Loucy (cell line): ENCODE data around the gene FLT1.

Experiments
- H2AFZ ChIP-seq: fragments of 200-600 bp; sonication (generic); 2 replicates; pipeline ENCODE4 v1.6.0; 2016; ENCODE audit warnings: antibody characterized with exemption, mild to moderate bottlenecking, low read length, moderate library complexity
- H3F3A ChIP-seq: fragments of 200-600 bp; 2 replicates; pipeline ENCODE4 v1.6.0; 2016; ENCODE audit warnings: antibody characterized with exemption, low read depth, mild to moderate bottlenecking
- H3K27me3 ChIP-seq: fragments of 200-600 bp; sonication (generic); 2 replicates; pipeline ENCODE4 v1.6.1; 2014; ENCODE audit warnings: low read length, mild to moderate bottlenecking; ENCODE audit not compliant: insufficient read depth, poor library complexity, severe bottlenecking
- H3K36me3 ChIP-seq: fragments of 200-600 bp; sonication (generic); 2 replicates; pipeline ENCODE4 v1.6.1; 2016; ENCODE audit warnings: low read length; ENCODE audit not compliant: insufficient read depth
- H3K4me1 ChIP-seq: fragments of 200-600 bp; sonication (generic); 2 replicates; pipeline ENCODE4 v1.5.1; 2014; ENCODE audit warnings: low read length, mild to moderate bottlenecking; ENCODE audit not compliant: insufficient read depth, poor library complexity, severe bottlenecking
- H3K4me2 ChIP-seq: fragments of 200-600 bp; sonication (generic); 2 replicates; pipeline ENCODE4 v1.6.0; 2014; ENCODE audit warnings: antibody characterized with exemption, low read length, low read depth, mild to moderate bottlenecking; ENCODE audit not compliant: poor library complexity, severe bottlenecking
- H3K4me3 ChIP-seq: fragments of 200-600 bp; sonication (generic); 2 replicates; pipeline ENCODE4 v1.5.1; 2014; ENCODE audit warnings: low read length, mild to moderate bottlenecking, mixed read lengths; ENCODE audit not compliant: poor library complexity, severe bottlenecking
- H3K79me2 ChIP-seq: fragments of 200-600 bp; sonication (generic); 2 replicates; pipeline ENCODE4 v1.6.1; 2014; ENCODE audit warnings: low read length; ENCODE audit not compliant: insufficient read depth
- H3K9ac ChIP-seq: fragments of 200-600 bp; sonication (generic); 2 replicates; pipeline ENCODE4 v1.6.0; 2014; ENCODE audit warnings: mild to moderate bottlenecking, low read depth, low read length, moderate library complexity; ENCODE audit not compliant: poor library complexity, severe bottlenecking
- H3K9me2 ChIP-seq: fragments of 200-600 bp; sonication (generic); replicated peaks from 2 replicates; pipeline ENCODE4 v1.6.1; 2016; ENCODE audit warnings: low read depth, low read length, mixed read lengths
- H3K9me3 ChIP-seq: fragments of 200-600 bp; sonication (generic); 2 replicates; pipeline ENCODE4 v1.6.1; 2014; ENCODE audit warnings: mild to moderate bottlenecking, antibody characterized with exemption, low read length, low read depth; ENCODE audit not compliant: insufficient read depth
- H4K20me1 ChIP-seq: fragments of 200-600 bp; sonication (generic); 2 replicates; pipeline ENCODE4 v1.6.0; 2014; ENCODE audit warnings: antibody characterized with exemption, low read length, mild to moderate bottlenecking; ENCODE audit not compliant: insufficient read depth, poor library complexity, severe bottlenecking
- EZH2phosphoT487 ChIP-seq: fragments of 200-600 bp; IDR thresholded peaks from 2 replicates; pipeline ENCODE4 v1.6.1; 2018; ENCODE audit warnings: antibody characterized with exemption, mild to moderate bottlenecking, moderate library complexity, borderline replicate concordance
- TF ChIP-seq, protein P1 (sequence below): fragments of 200-600 bp; sonication (generic); conservative IDR thresholded peaks from 2 replicates; pipeline ENCODE4 v1.5.1; 2014; ENCODE audit warnings: mild to moderate bottlenecking, antibody characterized with exemption, low read length

Gene FLT1

DNA sequence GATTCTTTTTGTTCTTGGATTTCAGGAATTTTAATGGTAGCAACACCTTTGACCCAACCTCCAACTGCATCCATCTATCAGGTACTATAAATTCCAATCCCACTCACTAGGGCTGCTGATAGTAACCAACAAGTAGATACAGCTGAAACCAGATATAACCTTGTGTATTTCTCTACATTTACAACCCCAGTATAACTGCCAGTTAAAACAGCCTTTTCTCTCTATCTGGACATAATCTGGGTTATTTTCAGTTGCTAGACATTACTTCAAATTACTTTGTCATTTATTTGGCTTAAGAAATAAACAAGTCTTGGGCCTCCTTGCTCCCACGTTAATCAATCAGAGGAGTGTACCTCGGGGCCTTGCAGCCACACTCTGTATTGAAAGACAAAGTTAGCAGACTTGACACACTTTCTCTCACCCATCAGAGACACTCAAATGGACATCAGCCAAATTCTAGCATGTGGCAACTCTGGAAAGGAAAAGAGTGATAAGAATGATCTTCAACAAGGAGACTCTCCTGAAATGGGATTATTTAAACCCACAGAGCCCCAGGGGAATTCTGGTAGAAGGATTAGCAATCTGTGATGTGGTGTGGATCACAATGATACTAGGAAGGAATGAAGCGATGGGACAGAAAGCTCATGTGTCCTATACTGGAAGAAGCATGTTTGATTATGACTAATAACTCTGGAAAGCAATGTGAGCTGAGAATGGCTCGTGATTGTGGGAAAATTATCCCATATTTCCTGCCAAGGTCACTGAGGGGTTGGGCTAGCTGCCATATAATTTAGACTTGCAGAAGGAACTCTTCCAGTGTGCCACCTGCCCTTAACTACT lies 157.5 kb downstream of the FLT1 start:
- no peaks in the 10 kb centered on the region for H3K9me2 ChIP-seq
- no peak overlapping the region for H3K4me2 ChIP-seq
- no peaks in the 10 kb centered on the region for H3K79me2 ChIP-seq
- peaks cover 46% of the 10 kb centered on the region for H3K36me3 ChIP-seq
- TF ChIP-seq EZH2phosphoT487, result no peak
- TF ChIP-seq, protein P1, sequence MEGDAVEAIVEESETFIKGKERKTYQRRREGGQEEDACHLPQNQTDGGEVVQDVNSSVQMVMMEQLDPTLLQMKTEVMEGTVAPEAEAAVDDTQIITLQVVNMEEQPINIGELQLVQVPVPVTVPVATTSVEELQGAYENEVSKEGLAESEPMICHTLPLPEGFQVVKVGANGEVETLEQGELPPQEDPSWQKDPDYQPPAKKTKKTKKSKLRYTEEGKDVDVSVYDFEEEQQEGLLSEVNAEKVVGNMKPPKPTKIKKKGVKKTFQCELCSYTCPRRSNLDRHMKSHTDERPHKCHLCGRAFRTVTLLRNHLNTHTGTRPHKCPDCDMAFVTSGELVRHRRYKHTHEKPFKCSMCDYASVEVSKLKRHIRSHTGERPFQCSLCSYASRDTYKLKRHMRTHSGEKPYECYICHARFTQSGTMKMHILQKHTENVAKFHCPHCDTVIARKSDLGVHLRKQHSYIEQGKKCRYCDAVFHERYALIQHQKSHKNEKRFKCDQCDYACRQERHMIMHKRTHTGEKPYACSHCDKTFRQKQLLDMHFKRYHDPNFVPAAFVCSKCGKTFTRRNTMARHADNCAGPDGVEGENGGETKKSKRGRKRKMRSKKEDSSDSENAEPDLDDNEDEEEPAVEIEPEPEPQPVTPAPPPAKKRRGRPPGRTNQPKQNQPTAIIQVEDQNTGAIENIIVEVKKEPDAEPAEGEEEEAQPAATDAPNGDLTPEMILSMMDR, result no peak
- H2AFZ ChIP-seq, result no peak overlapping the region
- H3F3A ChIP-seq, result no peaks in the 10 kb centered on the region
- H3K27me3 ChIP-seq, result no peaks in the 10 kb centered on the region
- H3K4me1 ChIP-seq, result peaks cover 7% of the 10 kb centered on the region
- H3K4me3 ChIP-seq, result no peak overlapping the region
- no peak overlapping the region for H3K9ac ChIP-seq
- no peaks in the 10 kb centered on the region for H4K20me1 ChIP-seq
- H3K9me3 ChIP-seq, result no peaks in the 10 kb centered on the region

DNA sequence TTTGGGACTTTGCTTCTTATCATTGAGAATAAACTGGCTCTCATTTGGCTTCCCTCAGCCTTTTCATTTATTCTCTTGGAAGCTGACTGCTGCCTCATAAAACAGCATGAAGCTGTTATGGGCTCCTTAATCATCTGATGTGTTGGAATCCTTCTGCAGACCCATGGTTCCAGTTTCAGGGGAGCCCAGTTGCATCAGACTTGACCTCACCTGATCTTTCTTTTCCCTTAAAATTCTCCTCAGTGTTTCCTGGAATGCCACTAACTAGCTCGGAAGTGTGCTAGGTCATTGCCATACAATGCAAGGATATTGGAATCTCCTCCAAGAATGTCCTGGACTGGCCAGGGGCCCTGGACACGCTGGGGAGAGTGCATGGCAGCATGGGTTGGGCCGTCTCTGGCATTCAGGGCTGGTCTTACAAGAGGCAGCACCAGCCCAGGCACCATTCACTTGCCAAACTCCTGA lies 158.7 kb downstream of the FLT1 start:
- Histone ChIP-seq H3K4me3 (no peak overlapping the region), H4K20me1 (no peaks in the 10 kb centered on the region), H3F3A (no peaks in the 10 kb centered on the region), H3K9me3 (no peaks in the 10 kb centered on the region), H3K4me1 (peaks cover 7% of the 10 kb centered on the region), H3K9me2 (no peaks in the 10 kb centered on the region), H3K27me3 (no peaks in the 10 kb centered on the region), H3K9ac (no peak overlapping the region), H2AFZ (no peak overlapping the region), H3K4me2 (no peak overlapping the region), H3K79me2 (no peaks in the 10 kb centered on the region), H3K36me3 (peaks cover 50% of the 10 kb centered on the region)
- TF ChIP-seq EZH2phosphoT487, result no peak
- TF ChIP-seq, protein P1, result no peak

DNA sequence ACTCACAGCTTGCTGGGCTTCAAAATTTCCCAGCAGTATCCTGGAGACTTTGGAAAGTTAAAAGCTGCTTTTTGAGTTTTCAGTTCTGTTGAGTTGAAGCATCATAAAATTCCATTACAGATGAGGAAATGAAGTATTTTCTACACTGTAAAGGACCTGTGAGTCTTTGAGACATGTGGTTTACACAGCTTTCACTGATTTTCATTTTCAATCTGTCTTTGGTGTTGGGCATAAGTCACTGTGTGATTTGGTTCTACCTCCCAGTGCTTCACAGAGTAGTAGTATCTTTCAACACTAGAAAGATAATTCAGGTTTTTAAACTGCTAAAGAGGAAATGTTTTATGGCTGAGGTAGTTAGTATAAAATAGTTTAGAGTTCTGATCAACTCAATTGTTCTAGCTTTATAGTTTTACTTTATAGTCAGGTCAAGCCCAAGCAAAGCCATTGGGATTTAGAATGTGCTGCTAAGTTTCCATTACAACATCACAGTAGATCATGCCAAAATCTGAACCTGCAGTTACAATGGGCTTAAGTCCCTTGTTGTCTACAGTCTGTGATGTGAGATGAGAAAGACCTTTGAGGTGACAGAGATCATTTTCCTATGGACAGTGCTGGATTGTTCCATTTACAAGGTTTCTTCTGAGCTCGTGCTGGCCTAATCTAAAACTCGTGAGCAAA lies 161.6 kb downstream of the FLT1 start:
- Histone ChIP-seq H3K4me3 (no peak overlapping the region), H3K4me2 (no peak overlapping the region), H3K9me2 (no peaks in the 10 kb centered on the region), H2AFZ (no peak overlapping the region), H3K79me2 (no peaks in the 10 kb centered on the region), H3K9ac (no peak overlapping the region), H3K9me3 (no peaks in the 10 kb centered on the region), H3K27me3 (no peaks in the 10 kb centered on the region), H4K20me1 (no peaks in the 10 kb centered on the region), H3F3A (no peaks in the 10 kb centered on the region), H3K4me1 (no peaks in the 10 kb centered on the region), H3K36me3 (peaks cover 36% of the 10 kb centered on the region)
- TF ChIP-seq, protein P1, result no peak
- TF ChIP-seq EZH2phosphoT487, result no peak
